NCI-H2107 treated with DMSO at 0.1 percent for 48 hours (cell line): ENCODE data around the gene MTFMT.
"Not testable (repeated sequence)": the region's sequence is repeated elsewhere in the genome, so short reads cannot be mapped to it uniquely, and the experiment has no call there.

Source experiments
- DNase-seq: peaks from one replicate; lab custom pipeline; 2025; ENCODE audit not compliant: unreplicated experiment; lab: John Stamatoyannopoulos, UW

The MTFMT gene

GRCh38 chr15:65028921-65029735 lies at the start of gene MTFMT:
Gene MTFMT (minus strand): TSS chr15:65029639. CDS start chr15:65029613, 26 bp downstream.
- DNase-seq: peak; percentile 21

- DNase-seq: no peak
Measured at GRCh38 chr15:65077981-65078352, 48.5 kb upstream of the MTFMT start.

- no peak for DNase-seq
Measured at GRCh38 chr15:65077291-65077980, 48.0 kb upstream of the MTFMT start.

GRCh38 chr15:65076486-65077290 lies 47.2 kb upstream of the MTFMT start, which contains the start of gene KBTBD13:
Gene KBTBD13 (plus strand): TSS chr15:65076746. CDS start chr15:65076816, 70 bp downstream.
- DNase-seq: no peak

- DNase-seq: not testable (repeated sequence)
Measured at GRCh38 chr15:65075607-65076395, 46.4 kb upstream of the MTFMT start.

GRCh38 chr15:65074946-65075345 lies 45.5 kb upstream of the MTFMT start:
- not testable (repeated sequence) for DNase-seq

GRCh38 chr15:65072617-65073016 lies 43.2 kb upstream of the MTFMT start:
- DNase-seq: no peak

- no peak for DNase-seq
Measured at GRCh38 chr15:65072027-65072426, 42.6 kb upstream of the MTFMT start.

GRCh38 chr15:65071381-65071811 lies 42.0 kb upstream of the MTFMT start:
- DNase-seq: no peak

GRCh38 chr15:65069779-65070546 lies 40.5 kb upstream of the MTFMT start:
- DNase-seq: no peak

GRCh38 chr15:65069179-65069578 lies 39.7 kb upstream of the MTFMT start:
- no peak for DNase-seq

GRCh38 chr15:65068403-65068788 lies 39.0 kb upstream of the MTFMT start:
- DNase-seq: no peak

- no peak for DNase-seq
Measured at GRCh38 chr15:65067645-65068402, 38.4 kb upstream of the MTFMT start, which contains the start of gene RASL12. Gene RASL12 (minus strand): TSS chr15:65067991. CDS start chr15:65067835, 156 bp downstream.

GRCh38 chr15:65067317-65067644 lies 37.8 kb upstream of the MTFMT start:
- DNase-seq: no peak

GRCh38 chr15:65066635-65067316 lies 37.3 kb upstream of the MTFMT start:
- DNase-seq: no peak

GRCh38 chr15:65066001-65066634 lies 36.7 kb upstream of the MTFMT start:
- DNase-seq: no peak

- no peak for DNase-seq
Measured at GRCh38 chr15:65062726-65063125, 33.3 kb upstream of the MTFMT start.

GRCh38 chr15:65062061-65062460 lies 32.6 kb upstream of the MTFMT start:
- DNase-seq: no peak
